HepG2 (cell line): ENCODE results near the gene ASB4. TPM values are rescaled to one million over a fixed set of nuclear protein-coding genes. Genes with fewer than 3 reads are reported as not detected.

ENCODE experiments used
- ATAC-seq: fragments of 200-7000 bp; cut with Tn5 transposase; 3 replicates; pipeline ENCODE4 v1.9.1; 2020; ENCODE audit warnings: mild to moderate bottlenecking, moderate library complexity
- BruUV-seq: library from RNA; stranded (reverse); fragments of 400-500 nt; replicated peaks from 2 replicates; lab custom pipeline; 2021; lab: Mats Ljungman, UMichigan
- CTCF ChIA-PET: fragments of 300-600 bp; formaldehyde crosslinking; extraction: SDS; loops from one replicate; lab custom pipeline; 2021; ENCODE audit warnings: low total read pairs, inconsistent platforms, low intra/inter-chr PET ratio; lab: Yijun Ruan, JAX
- POLR2A ChIA-PET: fragments of 350-600 bp; sonication (Branson Sonifier 250); formaldehyde crosslinking; loops from one replicate; lab custom pipeline; 2020; ENCODE audit warnings: antibody characterized with exemption, inconsistent platforms; lab: Yijun Ruan, JAX
- DNase-seq: peaks from one replicate; pipeline ENCODE4 v3.0.0-alpha.2; 2015; ENCODE audit warnings: low spot score
- FAIRE-seq: peaks from 3 replicates; lab custom pipeline; 2011; peaks lifted over from hg19 to GRCh38; lab: Jason Lieb, UNC
- H2AFZ ChIP-seq: one replicate; pipeline ENCODE4 v1.6.1; 2011; ENCODE audit warnings: low read length, inconsistent platforms
- H3K27ac ChIP-seq: fragments of 300-600 bp; 3 replicates; pipeline ENCODE4 v1.8.0; 2011; ENCODE audit warnings: mixed run types, mild to moderate bottlenecking, mixed read lengths, low read length, inconsistent platforms; ENCODE audit not compliant: insufficient read depth; ENCODE audit errors: extremely low read length
- H3K27me3 ChIP-seq, 2 experiments: fragments of 200-600 bp in 1 of 2; 2 replicates in 1 of 2; 3 replicates in 1 of 2; pipeline versions ENCODE4 v1.6.0 to v1.8.0; 2011; ENCODE audit warnings: low read length in 2 of 2, mild to moderate bottlenecking in 2 of 2, moderate library complexity in 2 of 2, inconsistent platforms in 1 of 2; ENCODE audit not compliant: insufficient read depth in 2 of 2, control insufficient read depth in 1 of 2
- H3K36me3 ChIP-seq, 2 experiments: fragments of 200-600 bp in 1 of 2; replicated peaks in 1 of 2; 2 replicates in 1 of 2; 3 replicates in 1 of 2; pipeline versions ENCODE4 v1.5.1 to v1.8.0; 2011; ENCODE audit warnings: low read length in 2 of 2, inconsistent platforms in 1 of 2; ENCODE audit not compliant: insufficient read depth in 2 of 2, control insufficient read depth in 1 of 2
- H3K4me1 ChIP-seq: 2 replicates; pipeline ENCODE4 v1.5.1; 2012; ENCODE audit warnings: low read length, inconsistent platforms; ENCODE audit not compliant: insufficient read depth
- H3K4me2 ChIP-seq: 2 replicates; pipeline ENCODE4 v1.6.0; 2011; ENCODE audit warnings: low read depth, low read length, inconsistent platforms
- H3K4me3 ChIP-seq, 3 experiments: fragments of 200-600 bp in 1 of 3; sonication (generic), shearing (Covaris generic) in 1 of 3; replicated peaks in 1 of 3; 2 replicates each; pipeline ENCODE4 v1.5.1; 2011 to 2016; ENCODE audit warnings: low read length in 3 of 3, inconsistent platforms in 2 of 3, low read depth in 2 of 3, mild to moderate bottlenecking in 2 of 3, control low read depth in 1 of 3, mixed read lengths in 1 of 3; ENCODE audit not compliant: insufficient read depth in 1 of 3
- H3K79me2 ChIP-seq: one replicate; pipeline ENCODE4 v1.6.1; 2011; ENCODE audit warnings: low read length, inconsistent platforms; ENCODE audit not compliant: insufficient read depth
- H3K9ac ChIP-seq: 2 replicates; pipeline ENCODE4 v1.6.0; 2011; ENCODE audit warnings: mild to moderate bottlenecking, low read depth, low read length, inconsistent platforms; ENCODE audit not compliant: insufficient read depth
- H3K9me3 ChIP-seq: 2 replicates; pipeline ENCODE4 v1.5.1; 2012; ENCODE audit warnings: mild to moderate bottlenecking, low read length
- H4K20me1 ChIP-seq: 2 replicates; pipeline ENCODE4 v1.6.0; 2011; ENCODE audit warnings: inconsistent platforms, mild to moderate bottlenecking, low read length, moderate library complexity; ENCODE audit not compliant: insufficient read depth
- BORCS8-MEF2B ChIP-seq: sonication (generic); formaldehyde crosslinking; IDR thresholded peaks from 2 replicates; pipeline ENCODE4 v1.8.0; 2022; ENCODE audit warnings: mild to moderate bottlenecking, missing genetic modification reagents
- CEBPG ChIP-seq: IDR thresholded peaks from 2 replicates; pipeline ENCODE4 v1.6.1; 2016
- ELF1 ChIP-seq: sonication (generic); formaldehyde crosslinking; IDR thresholded peaks from 2 replicates; pipeline ENCODE4 v1.4.0; 2020; ENCODE audit warnings: missing genetic modification reagents
- HMG20B ChIP-seq: conservative IDR thresholded peaks from 2 replicates; pipeline ENCODE4 v1.6.1; 2016; ENCODE audit warnings: missing genetic modification reagents, missing compliant biosample characterization
- NFIC ChIP-seq: IDR thresholded peaks from 2 replicates; pipeline ENCODE4 v1.6.1; 2012; ENCODE audit warnings: mild to moderate bottlenecking, low read length, inconsistent platforms
- SETDB1 ChIP-seq: sonication (generic); formaldehyde crosslinking; IDR thresholded peaks from 2 replicates; pipeline ENCODE4 v1.5.1; 2020; ENCODE audit warnings: missing genetic modification reagents, mild to moderate bottlenecking, borderline replicate concordance
- SMAD9 ChIP-seq: sonication (generic); formaldehyde crosslinking; IDR thresholded peaks from 2 replicates; pipeline ENCODE4 v1.5.1; 2020; ENCODE audit warnings: mild to moderate bottlenecking, missing genetic modification reagents
- TFAP4 ChIP-seq: sonication (generic); IDR thresholded peaks from 2 replicates; pipeline ENCODE4 v1.6.1; 2016; ENCODE audit warnings: low read depth, borderline replicate concordance
- ZNF235 ChIP-seq: sonication (generic); formaldehyde crosslinking; IDR thresholded peaks from 2 replicates; pipeline ENCODE4 v1.8.1; 2023; ENCODE audit warnings: mild to moderate bottlenecking, missing genetic modification reagents, borderline replicate concordance
- ZNF441 ChIP-seq: sonication (generic); formaldehyde crosslinking; IDR thresholded peaks from 2 replicates; pipeline ENCODE4 v1.7.0; 2021; ENCODE audit warnings: missing genetic modification reagents, borderline replicate concordance
- ZNF563 ChIP-seq: sonication (generic); formaldehyde crosslinking; IDR thresholded peaks from 2 replicates; pipeline ENCODE4 v1.8.0; 2022; ENCODE audit warnings: mild to moderate bottlenecking, moderate library complexity, missing genetic modification reagents
- ZNF597 ChIP-seq: sonication (generic); formaldehyde crosslinking; IDR thresholded peaks from 2 replicates; pipeline ENCODE4 v1.5.0; 2020; ENCODE audit warnings: missing genetic modification reagents
- ZNF841 ChIP-seq: sonication (generic); formaldehyde crosslinking; IDR thresholded peaks from 2 replicates; pipeline ENCODE4 v1.8.1; 2023; ENCODE audit warnings: missing genetic modification reagents, borderline replicate concordance
- WGBS: methylation state at CpG from one replicate; pipeline ENCODE4 v1.1.6; 2017; ENCODE audit warnings: low lambda C conversion rate; 5-methylcytosine and 5-hydroxymethylcytosine counted together
- in situ Hi-C: cut with HindIII; loops from 2 replicates; pipeline ENCODE4 v1.10.0; 2017; ENCODE audit warnings: low pct_unique_long_range_greater_than_20kb; ENCODE audit not compliant: extremely low pct_ligation_motif_present
- intact Hi-C: fragments of 100-400 bp; cut with micrococcal nuclease; formaldehyde crosslinking; loops from one replicate; pipeline ENCODE4 v1.10.0; 2022; ENCODE audit not compliant: unreplicated experiment
- polyA plus RNA-seq, 8 experiments: library from polyadenylated mRNA; depleted of rRNA in 3 of 8; stranded (reverse) in 7 of 8; unstranded in 1 of 8; fragments of >200 nt; fragmentation: Illumina TruSeq in 4 of 8; extraction: Trizol in 4 of 8; gene quantifications; 2 replicates each; pipeline versions ENCODE4 v1.2.1 to v1.2.3, GENCODE V29; 2011 to 2016; ENCODE audit warnings: low read depth in 4 of 8, missing spikeins in 1 of 8, mixed read lengths in 1 of 8; ENCODE audit not compliant: insufficient read depth in 1 of 8
- total RNA-seq, 5 experiments: library from RNA; depleted of rRNA; stranded (reverse); fragments of >200 nt; fragmentation: Illumina TruSeq; extraction: Trizol; gene quantifications; 2 replicates each; pipeline ENCODE4 v1.2.3, GENCODE V29; 2016; ENCODE audit warnings: low read depth in 1 of 5
- TF ChIP-seq, protein P1 (sequence below): sonication (generic); formaldehyde crosslinking; IDR thresholded peaks from 2 replicates; pipeline ENCODE4 v1.4.0; 2020; ENCODE audit warnings: missing genetic modification reagents, borderline replicate concordance
- TF ChIP-seq, protein P2 (sequence below): sonication (generic); formaldehyde crosslinking; IDR thresholded peaks from 2 replicates; pipeline ENCODE4 v1.5.1; 2020; ENCODE audit warnings: missing genetic modification reagents, mild to moderate bottlenecking, borderline replicate concordance

The ASB4 gene
- total and polyA plus RNA-seq, 2 of the 13 experiments (the other 11 are each of a cell fraction or from before 2014, with no cell fraction given) = 1.1 to 4.0 TPM

GRCh38 chr7:95469848-95470247 lies 15.9 kb upstream of the ASB4 start (continued):
- TF ChIP-seq, protein P1, sequence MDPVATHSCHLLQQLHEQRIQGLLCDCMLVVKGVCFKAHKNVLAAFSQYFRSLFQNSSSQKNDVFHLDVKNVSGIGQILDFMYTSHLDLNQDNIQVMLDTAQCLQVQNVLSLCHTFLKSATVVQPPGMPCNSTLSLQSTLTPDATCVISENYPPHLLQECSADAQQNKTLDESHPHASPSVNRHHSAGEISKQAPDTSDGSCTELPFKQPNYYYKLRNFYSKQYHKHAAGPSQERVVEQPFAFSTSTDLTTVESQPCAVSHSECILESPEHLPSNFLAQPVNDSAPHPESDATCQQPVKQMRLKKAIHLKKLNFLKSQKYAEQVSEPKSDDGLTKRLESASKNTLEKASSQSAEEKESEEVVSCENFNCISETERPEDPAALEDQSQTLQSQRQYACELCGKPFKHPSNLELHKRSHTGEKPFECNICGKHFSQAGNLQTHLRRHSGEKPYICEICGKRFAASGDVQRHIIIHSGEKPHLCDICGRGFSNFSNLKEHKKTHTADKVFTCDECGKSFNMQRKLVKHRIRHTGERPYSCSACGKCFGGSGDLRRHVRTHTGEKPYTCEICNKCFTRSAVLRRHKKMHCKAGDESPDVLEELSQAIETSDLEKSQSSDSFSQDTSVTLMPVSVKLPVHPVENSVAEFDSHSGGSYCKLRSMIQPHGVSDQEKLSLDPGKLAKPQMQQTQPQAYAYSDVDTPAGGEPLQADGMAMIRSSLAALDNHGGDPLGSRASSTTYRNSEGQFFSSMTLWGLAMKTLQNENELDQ (CRISPR knock-in tag) = no peak

DNA sequence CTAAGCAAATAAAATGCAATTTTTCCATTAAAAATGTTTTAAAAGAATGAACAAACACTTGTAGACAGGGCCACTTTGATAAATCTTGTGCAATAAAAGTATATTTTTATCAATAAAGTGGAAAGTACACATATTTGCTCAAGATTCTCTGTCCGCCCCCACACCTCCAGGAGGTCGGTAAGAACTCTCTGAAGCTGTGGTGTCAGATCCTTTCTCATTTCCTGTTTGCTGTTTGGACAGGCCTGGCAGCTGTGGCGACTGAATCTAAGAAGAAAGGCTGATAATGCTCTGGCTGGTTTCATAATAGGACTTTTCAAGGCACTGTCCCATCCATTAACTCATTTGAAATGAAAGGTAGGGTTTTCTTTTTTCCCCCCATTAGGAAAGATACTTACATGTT lies 15.3 kb upstream of the ASB4 start:
- Histone ChIP-seq H3K79me2 (no peaks in the 10 kb centered on the region), H3K9ac (no peak overlapping the region; the same call in 1 of the 2 replicates), H2AFZ (no peak overlapping the region), H3K27me3 (no peaks in the 10 kb centered on the region), H3K36me3 (no peaks in the 10 kb centered on the region), H4K20me1 (no peaks in the 10 kb centered on the region), H3K4me2 (peak overlapping the region; percentile 28), H3K9me3 (no peaks in the 10 kb centered on the region), H3K27ac (peak overlapping the region; percentile 30), H3K4me3 (no peak overlapping the region; a peak in 1 of 6 replicates), H3K4me1 (peaks cover 35% of the 10 kb centered on the region)
- intact Hi-C loops = loop anchor here (2.0 kb wide), 1 partner anchor 30 kb away; no protein-coding TSS in a partner anchor
- BruUV-seq = no TSS peak
- FAIRE-seq (no peak), ATAC-seq (peak; percentile 91), DNase-seq (peak; percentile 82)
- ChIA-PET POLR2A (interaction anchor here (1.3 to 1.7 kb wide), 3 partner anchors 29 to 38 kb away, joined by 3 to 7 read pairs (median 3); partner anchors contain the start of gene PON2), CTCF (no interaction called here)
- in situ Hi-C loops = no loop called here
- 0% methylated on average over 3 of the region's 3 CpGs for WGBS
- TF ChIP-seq ZNF563 (no peak), NFIC (peak; percentile 68; the same call in 1 of the 2 replicates), HMG20B (no peak), ZNF597 (CRISPR knock-in tag) (no peak), ELF1 (peak; percentile 37; the same call in 1 of the 2 replicates), SETDB1 (CRISPR knock-in tag) (no peak), ZNF841 (CRISPR knock-in tag) (no peak), ZNF441 (CRISPR knock-in tag) (no peak), SMAD9 (no peak), BORCS8-MEF2B (no peak), CEBPG (CRISPR knock-in tag) (peak; percentile 67; the same call in 1 of the 2 replicates), ZNF235 (CRISPR knock-in tag) (no peak), TFAP4 (peak; percentile 71; the same call in 1 of the 2 replicates)
- TF ChIP-seq, protein P2, sequence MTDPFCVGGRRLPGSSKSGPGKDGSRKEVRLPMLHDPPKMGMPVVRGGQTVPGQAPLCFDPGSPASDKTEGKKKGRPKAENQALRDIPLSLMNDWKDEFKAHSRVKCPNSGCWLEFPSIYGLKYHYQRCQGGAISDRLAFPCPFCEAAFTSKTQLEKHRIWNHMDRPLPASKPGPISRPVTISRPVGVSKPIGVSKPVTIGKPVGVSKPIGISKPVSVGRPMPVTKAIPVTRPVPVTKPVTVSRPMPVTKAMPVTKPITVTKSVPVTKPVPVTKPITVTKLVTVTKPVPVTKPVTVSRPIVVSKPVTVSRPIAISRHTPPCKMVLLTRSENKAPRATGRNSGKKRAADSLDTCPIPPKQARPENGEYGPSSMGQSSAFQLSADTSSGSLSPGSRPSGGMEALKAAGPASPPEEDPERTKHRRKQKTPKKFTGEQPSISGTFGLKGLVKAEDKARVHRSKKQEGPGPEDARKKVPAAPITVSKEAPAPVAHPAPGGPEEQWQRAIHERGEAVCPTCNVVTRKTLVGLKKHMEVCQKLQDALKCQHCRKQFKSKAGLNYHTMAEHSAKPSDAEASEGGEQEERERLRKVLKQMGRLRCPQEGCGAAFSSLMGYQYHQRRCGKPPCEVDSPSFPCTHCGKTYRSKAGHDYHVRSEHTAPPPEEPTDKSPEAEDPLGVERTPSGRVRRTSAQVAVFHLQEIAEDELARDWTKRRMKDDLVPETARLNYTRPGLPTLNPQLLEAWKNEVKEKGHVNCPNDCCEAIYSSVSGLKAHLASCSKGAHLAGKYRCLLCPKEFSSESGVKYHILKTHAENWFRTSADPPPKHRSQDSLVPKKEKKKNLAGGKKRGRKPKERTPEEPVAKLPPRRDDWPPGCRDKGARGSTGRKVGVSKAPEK = no peak
